ENCODE data around the gene GCH1.

DNA sequence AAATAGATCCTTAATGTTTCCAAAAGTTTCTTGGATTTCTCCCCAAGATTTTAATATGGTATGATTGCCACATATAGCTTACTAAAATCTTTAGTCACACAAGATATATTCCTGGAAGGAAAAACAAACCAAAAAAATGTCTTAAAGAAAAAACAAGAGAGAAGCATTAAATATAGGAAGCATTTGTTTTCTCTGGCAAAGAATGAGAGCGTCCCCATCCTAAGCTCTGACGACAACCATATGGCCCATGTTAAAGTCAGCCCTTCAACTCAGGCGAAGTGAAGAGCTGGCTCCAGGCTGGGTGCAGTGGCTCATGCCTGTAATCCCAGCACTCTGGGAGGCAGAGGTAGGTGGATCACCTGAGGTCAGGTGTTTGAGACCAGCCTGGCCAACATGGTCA, 35.6 kb downstream of the GCH1 start:
- TF ChIP-seq, protein P1, sequence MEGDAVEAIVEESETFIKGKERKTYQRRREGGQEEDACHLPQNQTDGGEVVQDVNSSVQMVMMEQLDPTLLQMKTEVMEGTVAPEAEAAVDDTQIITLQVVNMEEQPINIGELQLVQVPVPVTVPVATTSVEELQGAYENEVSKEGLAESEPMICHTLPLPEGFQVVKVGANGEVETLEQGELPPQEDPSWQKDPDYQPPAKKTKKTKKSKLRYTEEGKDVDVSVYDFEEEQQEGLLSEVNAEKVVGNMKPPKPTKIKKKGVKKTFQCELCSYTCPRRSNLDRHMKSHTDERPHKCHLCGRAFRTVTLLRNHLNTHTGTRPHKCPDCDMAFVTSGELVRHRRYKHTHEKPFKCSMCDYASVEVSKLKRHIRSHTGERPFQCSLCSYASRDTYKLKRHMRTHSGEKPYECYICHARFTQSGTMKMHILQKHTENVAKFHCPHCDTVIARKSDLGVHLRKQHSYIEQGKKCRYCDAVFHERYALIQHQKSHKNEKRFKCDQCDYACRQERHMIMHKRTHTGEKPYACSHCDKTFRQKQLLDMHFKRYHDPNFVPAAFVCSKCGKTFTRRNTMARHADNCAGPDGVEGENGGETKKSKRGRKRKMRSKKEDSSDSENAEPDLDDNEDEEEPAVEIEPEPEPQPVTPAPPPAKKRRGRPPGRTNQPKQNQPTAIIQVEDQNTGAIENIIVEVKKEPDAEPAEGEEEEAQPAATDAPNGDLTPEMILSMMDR (conservative IDR thresholded peaks at IDR 0.05 in 1 of 2, IDR thresholded peaks at IDR 0.05 in 1 of 2; ENCODE audit: low read depth in 1 of 2, low read length in 2 of 2), result no peak
- TF ChIP-seq EZH2 (IDR thresholded peaks at IDR 0.05; ENCODE audit: low read length, missing control alignments), result no peak

Measured in fibroblast of lung (primary cell).